Caco-2 (cell line): ENCODE measurements around the gene THSD8. TPM values are rescaled to one million over a fixed set of nuclear protein-coding genes. Genes with fewer than 3 reads are reported as not detected.
"Not testable (repeated sequence)": the region's sequence is repeated elsewhere in the genome, so short reads cannot be mapped to it uniquely, and the experiment has no call there.

Experiments
- BruUV-seq: library from RNA; stranded (reverse); fragments of 400-500 nt; replicated peaks from 2 replicates; lab custom pipeline; 2021; lab: Mats Ljungman, UMichigan
- CTCF ChIA-PET: fragments of 300-600 bp; sonication (Branson Sonifier 250); formaldehyde crosslinking; loops from one replicate; lab custom pipeline; 2022; ENCODE audit warnings: antibody characterized with exemption; lab: Charles Lee
- POLR2A ChIA-PET: fragments of 300-600 bp; sonication (Branson Sonifier 250); formaldehyde crosslinking; loops from one replicate; lab custom pipeline; 2022; ENCODE audit warnings: antibody characterized with exemption; lab: Charles Lee
- DNase-seq, 2 experiments: peaks; one replicate each; pipeline versions ENCODE4 v3.0.0 to v3.0.0-alpha.2; 2020 to 2022
- H3K27me3 ChIP-seq: replicated peaks from 2 replicates; pipeline ENCODE4 v1.6.0; 2011; ENCODE audit warnings: low read length; ENCODE audit not compliant: control insufficient read depth, insufficient read depth
- H3K36me3 ChIP-seq: 2 replicates; pipeline ENCODE4 v1.5.1; 2011; ENCODE audit warnings: low read length; ENCODE audit not compliant: control insufficient read depth, insufficient read depth
- H3K4me1 ChIP-seq: fragments of 250-450 bp; sonication (Bioruptor Pico); 2 replicates; pipeline ENCODE4 v1.5.1; 2020; ENCODE audit warnings: mild to moderate bottlenecking
- H3K4me3 ChIP-seq: 2 replicates; pipeline ENCODE4 v1.5.1; 2011; ENCODE audit warnings: low read depth, mild to moderate bottlenecking, control low read depth, low read length
- H3K9me3 ChIP-seq: fragments of 250-450 bp; sonication (Bioruptor Pico); 2 replicates; pipeline ENCODE4 v1.5.1; 2020; ENCODE audit warnings: mild to moderate bottlenecking, moderate library complexity
- H3K27ac Mint-ChIP-seq: one replicate; pipeline ENCODE4 v1.8.0; 2022; ENCODE audit warnings: mixed read lengths; ENCODE audit not compliant: unreplicated experiment
- H3K27me3 Mint-ChIP-seq: one replicate; pipeline ENCODE4 v1.8.0; 2022; ENCODE audit warnings: mixed read lengths; ENCODE audit not compliant: insufficient read depth, unreplicated experiment
- H3K36me3 Mint-ChIP-seq: one replicate; pipeline ENCODE4 v1.8.0; 2022; ENCODE audit warnings: mild to moderate bottlenecking, mixed read lengths; ENCODE audit not compliant: insufficient read depth, unreplicated experiment
- H3K4me1 Mint-ChIP-seq: one replicate; pipeline ENCODE4 v1.8.0; 2022; ENCODE audit warnings: low read depth, mixed read lengths; ENCODE audit not compliant: unreplicated experiment
- H3K4me3 Mint-ChIP-seq: one replicate; pipeline ENCODE4 v1.8.0; 2022; ENCODE audit warnings: mild to moderate bottlenecking, moderate library complexity, mixed read lengths; ENCODE audit not compliant: unreplicated experiment
- H3K9me3 Mint-ChIP-seq: one replicate; pipeline ENCODE4 v1.8.0; 2022; ENCODE audit warnings: mixed read lengths; ENCODE audit not compliant: unreplicated experiment
- CTCF ChIP-seq, 2 experiments: fragments of 200-600 bp in 1 of 2; IDR thresholded peaks; 1 replicate in 1 of 2; 2 replicates in 1 of 2; pipeline versions ENCODE4 v1.5.1 to v1.8.0; 2011 to 2022; ENCODE audit warnings: antibody characterized with exemption in 1 of 2, control low read depth in 1 of 2, inconsistent platforms in 1 of 2, low read depth in 1 of 2, low read length in 1 of 2, mild to moderate bottlenecking in 1 of 2, moderate library complexity in 1 of 2; ENCODE audit not compliant: insufficient read depth in 1 of 2, severe bottlenecking in 1 of 2, unreplicated experiment in 1 of 2
- intact Hi-C: fragments of 100-400 bp; cut with micrococcal nuclease; formaldehyde crosslinking; loops from one replicate; pipeline ENCODE4 v1.10.0; 2022; ENCODE audit not compliant: unreplicated experiment
- total RNA-seq: library from RNA; stranded (reverse); gene quantifications from 2 replicates; pipeline ENCODE4 v1.2.3, GENCODE V29; 2022

The THSD8 gene
- total RNA-seq, 1 experiment from 2014 or later, result 25.9 TPM

GRCh38 chr19:12794971-12795381 is 6.9 kb upstream of the THSD8 start:
- Histone ChIP-seq H3K4me1 (peaks cover 14% of the 10 kb centered on the region), H3K36me3 (no peaks in the 10 kb centered on the region; the same call in 1 of the 2 replicates), H3K27me3 (no peaks in the 10 kb centered on the region), H3K9me3 (no peaks in the 10 kb centered on the region), H3K4me3 (no peak overlapping the region)
- no peak for DNase-seq
- Mint-ChIP-seq H3K27ac (no peak overlapping the region), H3K27me3 (no peaks in the 10 kb centered on the region), H3K4me3 (no peak overlapping the region), H3K36me3 (peaks cover 56% of the 10 kb centered on the region), H3K9me3 (no peaks in the 10 kb centered on the region), H3K4me1 (peaks cover 15% of the 10 kb centered on the region)
- no TSS peak for BruUV-seq
- intact Hi-C loops, result loop anchor here (5.0 kb wide), 1 partner anchor 357 kb away; the partner anchor contains the start of genes IER2 and STX10
- no peak for TF ChIP-seq CTCF (IDR thresholded peaks at IDR 0.05; ENCODE audit: insufficient read depth in 1 of 2, low read depth in 1 of 2, low read length in 1 of 2, severe bottlenecking in 1 of 2, unreplicated experiment in 1 of 2)
- CTCF ChIA-PET, result interaction anchor here (0.7 to 3.9 kb wide), 7 partner anchors 9 to 113 kb away, joined by 3 to 20 read pairs (median 6); partner anchors contain the start of genes DHPS and GET3
- POLR2A ChIA-PET, result no interaction called here

- Mint-ChIP-seq H3K27me3 (no peaks in the 10 kb centered on the region), H3K36me3 (peaks cover 51% of the 10 kb centered on the region), H3K27ac (peak overlapping the region; percentile 21), H3K4me1 (peaks cover 5% of the 10 kb centered on the region), H3K9me3 (no peaks in the 10 kb centered on the region), H3K4me3 (peak overlapping the region; percentile 45)
- ChIA-PET CTCF (interaction anchor here (0.6 to 3.9 kb wide), 9 partner anchors 11 to 79 kb away, joined by 3 to 20 read pairs (median 4); partner anchors contain the start of gene GET3), POLR2A (no interaction called here)
- H3K36me3 ChIP-seq, result no peaks in the 10 kb centered on the region; the same call in none of the 2 replicates
- H3K27me3 ChIP-seq, result no peaks in the 10 kb centered on the region
- H3K4me1 ChIP-seq, result peaks cover 9% of the 10 kb centered on the region
- intact Hi-C loops, result loop anchor here (1.0 to 2.0 kb wide), 3 partner anchors 19 to 80 kb away; no protein-coding TSS in a partner anchor
- BruUV-seq, result no TSS peak
- peak; percentile 91 for TF ChIP-seq CTCF (IDR thresholded peaks at IDR 0.05; ENCODE audit: insufficient read depth in 1 of 2, low read depth in 1 of 2, low read length in 1 of 2, severe bottlenecking in 1 of 2, unreplicated experiment in 1 of 2)
- H3K9me3 ChIP-seq, result no peaks in the 10 kb centered on the region
- H3K4me3 ChIP-seq, result no peak overlapping the region
- peak; percentile 81 to 83 for DNase-seq
Observed at GRCh38 chr19:12796146-12797071, 5.5 kb upstream of the THSD8 start.

- Mint-ChIP-seq H3K27ac (no peak overlapping the region), H3K36me3 (peaks cover 44% of the 10 kb centered on the region), H3K4me1 (peaks cover 7% of the 10 kb centered on the region), H3K4me3 (no peak overlapping the region), H3K27me3 (no peaks in the 10 kb centered on the region), H3K9me3 (no peaks in the 10 kb centered on the region)
- no peak for TF ChIP-seq CTCF (IDR thresholded peaks at IDR 0.05; ENCODE audit: insufficient read depth in 1 of 2, low read depth in 1 of 2, low read length in 1 of 2, severe bottlenecking in 1 of 2, unreplicated experiment in 1 of 2)
- no TSS peak for BruUV-seq
- H3K27me3 ChIP-seq, result no peaks in the 10 kb centered on the region
- peaks cover 9% of the 10 kb centered on the region for H3K4me1 ChIP-seq
- H3K36me3 ChIP-seq, result no peaks in the 10 kb centered on the region; the same call in none of the 2 replicates
- no peaks in the 10 kb centered on the region for H3K9me3 ChIP-seq
- intact Hi-C loops, result loop anchor here (2.0 kb wide), 1 partner anchor 80 kb away; no protein-coding TSS in a partner anchor
- DNase-seq, result no peak
- ChIA-PET POLR2A (interaction anchor here (0.6 kb wide), 1 partner anchor 76 kb away, joined by 11 read pairs; no protein-coding TSS in a partner anchor), CTCF (interaction anchor here (0.7 to 3.9 kb wide), 3 partner anchors 19 to 51 kb away, joined by 4 to 20 read pairs (median 6); partner anchors contain the start of gene HOOK2)
- H3K4me3 ChIP-seq, result no peak overlapping the region
Observed at GRCh38 chr19:12797141-12797587, 4.7 kb upstream of the THSD8 start.

GRCh38 chr19:12797607-12798006 is 4.3 kb upstream of the THSD8 start:
- H3K36me3 ChIP-seq, BruUV-seq, DNase-seq, H3K4me3 ChIP-seq, H3K9me3 ChIP-seq, H3K9me3 Mint-ChIP-seq, H3K4me3 Mint-ChIP-seq, H3K27me3 Mint-ChIP-seq, H3K27ac Mint-ChIP-seq, H3K27me3 ChIP-seq: not testable (repeated sequence)
- ChIA-PET CTCF (interaction anchor here (0.7 to 3.9 kb wide), 3 partner anchors 19 to 50 kb away, joined by 4 to 20 read pairs (median 6); partner anchors contain the start of gene HOOK2), POLR2A (interaction anchor here (0.6 kb wide), 1 partner anchor 76 kb away, joined by 11 read pairs; no protein-coding TSS in a partner anchor)
- Mint-ChIP-seq H3K4me1 (peaks cover 11% of the 10 kb centered on the region), H3K36me3 (peaks cover 40% of the 10 kb centered on the region)
- intact Hi-C loops, result loop anchor here (2.0 kb wide), 1 partner anchor 81 kb away; no protein-coding TSS in a partner anchor
- peaks cover 13% of the 10 kb centered on the region for H3K4me1 ChIP-seq
